Measurements from ENCODE around the gene CADPS2. TPM values are rescaled to one million over a fixed set of nuclear protein-coding genes. Genes with fewer than 3 reads are reported as not detected.

CADPS2 gene
- total RNA-seq, 5 donors from 2014 or later (not counting 1 experiment from before 2014, with no cell fraction given) = 0.15 to 0.28 (median 0.16) TPM; not detected in 2

DNA sequence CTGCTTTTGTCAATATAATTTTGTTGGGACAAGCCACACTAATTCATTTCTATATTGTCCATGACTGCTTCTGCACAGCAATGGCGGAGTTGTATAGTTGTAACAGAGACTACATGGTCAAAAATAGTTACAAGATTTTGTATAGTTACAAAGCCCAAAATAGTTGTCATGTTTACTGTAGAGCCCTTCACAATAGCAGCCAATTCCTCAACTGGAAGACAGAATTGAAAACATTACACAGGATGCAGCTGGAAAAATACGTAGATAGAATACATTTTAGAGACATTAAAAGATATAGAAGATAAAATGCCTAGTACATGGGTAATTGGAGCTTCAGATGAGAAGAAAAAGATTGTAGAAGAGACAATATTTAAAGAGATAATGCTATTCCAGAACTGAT is 425.3 kb downstream of the CADPS2 start:
- H3K27ac ChIP-seq (ENCODE audit: low read length) = no peak overlapping the region
- H3K4me3 ChIP-seq (ENCODE audit: control insufficient read depth in 1 of 2, extremely low read depth in 1 of 2, low read length in 1 of 2) = no peak overlapping the region
- H3K4me1 Mint-ChIP-seq = no peaks in the 10 kb centered on the region
- no peaks in the 10 kb centered on the region for H3K36me3 Mint-ChIP-seq
- H3K4me3 Mint-ChIP-seq = no peak overlapping the region
- H3K9me3 Mint-ChIP-seq = peaks cover 0 to 7% (median 4%) of the 10 kb centered on the region in 3 donors
- H3K27me3 ChIP-seq (replicated peaks in 1 of 2; ENCODE audit: control insufficient read depth in 2 of 2, extremely low read depth in 1 of 2, insufficient read depth in 2 of 2, low read length in 1 of 2) = no peaks in the 10 kb centered on the region
- H3K4me1 ChIP-seq (ENCODE audit: control insufficient read depth in 1 of 2, extremely low read depth in 1 of 2, insufficient read depth in 2 of 2, low read length in 2 of 2) = no peaks in the 10 kb centered on the region
- ATAC-seq (replicated peaks in 1 of 4) = no peak
- no peaks in the 10 kb centered on the region for H3K9me3 ChIP-seq
- ChIA-PET CTCF (no interaction called here), POLR2A (no interaction called here)
- DNase-seq = no peak
- no peaks in the 10 kb centered on the region for H3K27me3 Mint-ChIP-seq
- H3K27ac Mint-ChIP-seq = no peak overlapping the region
- WGBS (ENCODE audit: insufficient coverage) = no CpG with 5 or more reads among the region's 2 CpGs
- no peaks in the 10 kb centered on the region for H3K36me3 ChIP-seq (ENCODE audit: control insufficient read depth in 2 of 2, extremely low read depth in 1 of 2, insufficient read depth in 1 of 2, low read length in 1 of 2)

DNA sequence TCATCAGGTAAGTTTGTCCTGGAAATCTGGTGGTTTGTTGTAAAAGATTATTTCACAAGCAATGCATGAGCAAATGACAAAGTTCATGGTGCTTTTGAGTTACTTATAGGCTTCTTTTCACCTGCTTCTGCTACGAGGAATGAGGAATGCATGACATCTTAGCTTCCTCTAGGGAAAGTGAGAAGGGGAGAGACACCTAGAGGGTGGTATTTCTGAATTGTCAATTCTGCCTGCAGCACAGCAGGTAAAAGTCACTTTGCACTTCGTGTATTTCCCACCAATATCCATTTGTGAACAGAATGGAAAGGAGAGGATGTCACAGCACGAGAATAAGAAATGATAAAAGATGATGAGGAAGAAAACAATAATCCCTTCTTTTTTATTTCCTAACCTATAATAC is 428.3 kb downstream of the CADPS2 start:
- ATAC-seq (replicated peaks in 1 of 4) (no peak), DNase-seq (no peak)
- Histone ChIP-seq H3K36me3 (ENCODE audit: control insufficient read depth in 2 of 2, extremely low read depth in 1 of 2, insufficient read depth in 1 of 2, low read length in 1 of 2) (no peaks in the 10 kb centered on the region), H3K4me1 (ENCODE audit: control insufficient read depth in 1 of 2, extremely low read depth in 1 of 2, insufficient read depth in 2 of 2, low read length in 2 of 2) (no peaks in the 10 kb centered on the region), H3K4me3 (ENCODE audit: control insufficient read depth in 1 of 2, extremely low read depth in 1 of 2, low read length in 1 of 2) (no peak overlapping the region), H3K27me3 (replicated peaks in 1 of 2; ENCODE audit: control insufficient read depth in 2 of 2, extremely low read depth in 1 of 2, insufficient read depth in 2 of 2, low read length in 1 of 2) (no peaks in the 10 kb centered on the region), H3K9me3 (no peaks in the 10 kb centered on the region), H3K27ac (ENCODE audit: low read length) (no peak overlapping the region)
- Mint-ChIP-seq H3K27ac (no peak overlapping the region), H3K4me3 (no peak overlapping the region), H3K36me3 (no peaks in the 10 kb centered on the region), H3K27me3 (no peaks in the 10 kb centered on the region), H3K4me1 (no peaks in the 10 kb centered on the region), H3K9me3 (peaks cover 0 to 7% (median 4%) of the 10 kb centered on the region in 3 donors)
- WGBS (ENCODE audit: insufficient coverage) = 14% methylated on average over 1 of the region's 3 CpGs
- ChIA-PET CTCF (no interaction called here), POLR2A (no interaction called here)

DNA sequence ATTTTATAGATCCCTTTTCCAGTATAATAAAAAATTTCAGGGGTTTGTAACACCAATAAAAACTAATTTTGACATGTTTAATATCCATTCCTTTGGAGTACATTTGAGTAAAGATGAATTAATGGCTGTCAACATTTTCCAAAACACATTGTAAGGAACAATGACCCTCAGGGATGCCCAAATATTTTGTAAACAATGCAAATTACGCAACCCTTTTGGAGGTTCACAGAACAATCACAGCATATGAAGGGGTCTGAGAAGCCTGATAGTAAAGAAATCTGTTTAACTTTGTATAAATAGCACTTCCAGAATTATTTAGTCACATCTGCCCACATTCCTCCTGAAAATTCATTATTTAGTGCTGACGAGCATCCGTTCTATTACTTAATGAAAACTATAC is 428.9 kb downstream of the CADPS2 start:
- no peak overlapping the region for H3K27ac Mint-ChIP-seq
- Histone ChIP-seq H3K27ac (ENCODE audit: low read length) (no peak overlapping the region), H3K27me3 (replicated peaks in 1 of 2; ENCODE audit: control insufficient read depth in 2 of 2, extremely low read depth in 1 of 2, insufficient read depth in 2 of 2, low read length in 1 of 2) (no peaks in the 10 kb centered on the region), H3K4me1 (ENCODE audit: control insufficient read depth in 1 of 2, extremely low read depth in 1 of 2, insufficient read depth in 2 of 2, low read length in 2 of 2) (no peaks in the 10 kb centered on the region), H3K4me3 (ENCODE audit: control insufficient read depth in 1 of 2, extremely low read depth in 1 of 2, low read length in 1 of 2) (no peak overlapping the region), H3K9me3 (no peaks in the 10 kb centered on the region), H3K36me3 (ENCODE audit: control insufficient read depth in 2 of 2, extremely low read depth in 1 of 2, insufficient read depth in 1 of 2, low read length in 1 of 2) (no peaks in the 10 kb centered on the region)
- H3K4me1 Mint-ChIP-seq = no peaks in the 10 kb centered on the region
- WGBS (ENCODE audit: insufficient coverage) = no CpG with 5 or more reads among the region's 3 CpGs
- no peak for DNase-seq
- H3K4me3 Mint-ChIP-seq = no peak overlapping the region
- peaks cover 0 to 4% (median 4%) of the 10 kb centered on the region in 3 donors for H3K9me3 Mint-ChIP-seq
- no peak for ATAC-seq (replicated peaks in 1 of 4)
- H3K27me3 Mint-ChIP-seq = no peaks in the 10 kb centered on the region
- CTCF ChIA-PET = no interaction called here
- no peaks in the 10 kb centered on the region for H3K36me3 Mint-ChIP-seq
- POLR2A ChIA-PET = no interaction called here

DNA sequence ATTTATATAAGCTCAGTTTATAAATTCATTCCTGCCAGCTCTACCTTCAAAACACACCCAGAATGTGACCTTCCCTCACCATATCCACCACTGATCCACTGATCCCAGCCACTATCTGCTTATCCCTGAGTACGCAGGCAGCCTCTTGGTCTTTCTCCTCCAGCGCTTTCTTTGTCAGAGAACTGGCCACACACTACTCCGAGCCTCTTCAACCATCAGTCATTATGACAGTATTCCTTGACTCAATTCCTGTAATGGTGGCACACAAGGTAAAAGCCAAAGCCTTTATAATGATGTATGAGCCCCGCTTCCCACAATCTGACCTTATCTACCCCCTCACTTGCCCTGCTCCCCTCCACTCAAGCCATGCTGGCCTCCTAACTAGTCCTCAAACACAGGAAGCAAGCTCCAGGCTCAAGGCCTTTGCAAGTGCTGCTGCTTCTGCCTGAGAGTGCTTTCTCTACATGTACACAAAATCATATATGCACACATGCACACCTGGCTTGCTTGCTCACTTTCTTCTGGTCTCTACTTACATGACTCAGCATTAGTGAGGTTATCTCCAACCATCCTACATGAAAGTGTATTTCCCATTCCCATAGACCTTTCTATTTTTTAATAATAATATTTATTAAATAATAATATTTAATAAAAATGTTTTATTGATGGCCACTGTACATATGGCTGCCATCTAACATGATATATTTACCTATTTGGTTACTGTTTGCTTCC is 431.3 kb downstream of the CADPS2 start:
- ATAC-seq (replicated peaks in 1 of 4) (no peak), DNase-seq (no peak)
- H3K36me3 Mint-ChIP-seq = no peaks in the 10 kb centered on the region
- Histone ChIP-seq H3K27me3 (replicated peaks in 1 of 2; ENCODE audit: control insufficient read depth in 2 of 2, extremely low read depth in 1 of 2, insufficient read depth in 2 of 2, low read length in 1 of 2) (no peaks in the 10 kb centered on the region), H3K27ac (ENCODE audit: low read length) (no peak overlapping the region), H3K9me3 (no peaks in the 10 kb centered on the region), H3K4me3 (ENCODE audit: control insufficient read depth in 1 of 2, extremely low read depth in 1 of 2, low read length in 1 of 2) (no peak overlapping the region), H3K4me1 (ENCODE audit: control insufficient read depth in 1 of 2, extremely low read depth in 1 of 2, insufficient read depth in 2 of 2, low read length in 2 of 2) (no peaks in the 10 kb centered on the region), H3K36me3 (ENCODE audit: control insufficient read depth in 2 of 2, extremely low read depth in 1 of 2, insufficient read depth in 1 of 2, low read length in 1 of 2) (no peaks in the 10 kb centered on the region)
- WGBS (ENCODE audit: insufficient coverage) = 70% methylated on average over 4 of the region's 4 CpGs
- no peaks in the 10 kb centered on the region for H3K4me1 Mint-ChIP-seq
- ChIA-PET POLR2A (no interaction called here), CTCF (no interaction called here)
- H3K27ac Mint-ChIP-seq = no peak overlapping the region
- peaks cover 0 to 4% (median 0%) of the 10 kb centered on the region in 3 donors for H3K9me3 Mint-ChIP-seq
- H3K4me3 Mint-ChIP-seq = no peak overlapping the region
- H3K27me3 Mint-ChIP-seq = no peaks in the 10 kb centered on the region

DNA sequence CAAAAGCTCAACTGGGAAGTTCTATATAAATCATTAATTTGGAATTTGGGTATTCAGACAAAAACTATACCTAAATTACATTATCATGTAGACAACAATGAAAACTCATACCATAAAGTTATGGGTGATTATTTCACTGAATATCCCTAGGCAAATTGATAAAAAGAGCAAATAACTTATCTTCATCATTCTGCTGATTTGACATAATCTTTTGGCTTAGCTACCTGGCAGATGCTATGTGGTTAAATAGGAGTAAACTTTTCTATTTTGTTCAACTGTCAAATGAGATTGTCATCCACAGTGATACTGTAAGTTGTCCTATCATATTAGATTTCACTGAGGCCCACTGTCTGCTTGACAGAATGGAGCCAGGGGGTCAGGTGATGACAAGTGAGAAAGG is 432.8 kb downstream of the CADPS2 start:
- Mint-ChIP-seq H3K27ac (no peak overlapping the region), H3K4me3 (no peak overlapping the region), H3K4me1 (no peaks in the 10 kb centered on the region), H3K9me3 (peaks cover 0 to 5% (median 0%) of the 10 kb centered on the region in 3 donors), H3K27me3 (no peaks in the 10 kb centered on the region), H3K36me3 (no peaks in the 10 kb centered on the region)
- no peak overlapping the region for H3K4me3 ChIP-seq (ENCODE audit: control insufficient read depth in 1 of 2, extremely low read depth in 1 of 2, low read length in 1 of 2)
- CTCF ChIA-PET = no interaction called here
- H3K27ac ChIP-seq (ENCODE audit: low read length) = no peak overlapping the region
- no peaks in the 10 kb centered on the region for H3K36me3 ChIP-seq (ENCODE audit: control insufficient read depth in 2 of 2, extremely low read depth in 1 of 2, insufficient read depth in 1 of 2, low read length in 1 of 2)
- POLR2A ChIA-PET = no interaction called here
- no peak for ATAC-seq (replicated peaks in 1 of 4)
- DNase-seq = no peak
- H3K9me3 ChIP-seq = no peaks in the 10 kb centered on the region
- no peaks in the 10 kb centered on the region for H3K27me3 ChIP-seq (replicated peaks in 1 of 2; ENCODE audit: control insufficient read depth in 2 of 2, extremely low read depth in 1 of 2, insufficient read depth in 2 of 2, low read length in 1 of 2)
- H3K4me1 ChIP-seq (ENCODE audit: control insufficient read depth in 1 of 2, extremely low read depth in 1 of 2, insufficient read depth in 2 of 2, low read length in 2 of 2) = no peaks in the 10 kb centered on the region

DNA sequence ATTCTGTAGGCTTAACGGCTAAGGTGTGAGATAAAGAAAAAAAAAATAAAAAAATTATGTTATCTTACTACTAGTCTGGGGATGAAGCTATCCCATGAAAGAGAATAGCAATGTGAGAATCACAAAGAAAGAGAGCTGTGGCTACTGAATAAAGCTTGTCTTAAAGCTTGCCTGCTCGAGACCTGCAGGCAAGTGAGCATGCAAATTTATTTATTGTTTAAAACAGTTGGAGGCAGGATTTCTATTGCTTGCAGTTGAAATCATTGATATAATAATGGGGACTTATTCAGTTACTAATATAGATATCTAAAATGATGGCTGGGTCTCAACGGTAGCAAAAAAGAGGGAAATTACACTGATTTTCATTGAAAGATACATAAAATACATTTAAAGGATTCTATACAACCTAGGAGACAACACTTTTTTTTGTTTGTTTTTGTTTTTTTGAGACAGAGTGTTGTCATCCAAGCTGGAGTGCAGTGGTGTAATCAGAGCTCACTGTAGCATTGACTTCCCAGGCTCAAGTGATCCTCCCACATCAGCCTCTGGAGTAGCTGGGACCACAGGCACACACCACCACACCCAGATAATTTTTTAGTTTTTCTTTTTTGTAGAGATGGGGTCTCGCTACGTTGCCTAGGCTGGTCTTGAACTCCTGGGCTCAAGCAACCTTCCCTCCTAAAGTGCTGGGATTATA is 437.2 kb downstream of the CADPS2 start:
- H3K27ac ChIP-seq (ENCODE audit: low read length) = no peak overlapping the region
- POLR2A ChIA-PET = no interaction called here
- no CpG with 5 or more reads among the region's 5 CpGs for WGBS (ENCODE audit: insufficient coverage)

More for the DNA sequence above, 437.2 kb downstream of the CADPS2 start:
- CTCF ChIA-PET = no interaction called here
- Mint-ChIP-seq H3K27ac (no peak overlapping the region), H3K4me3 (no peak overlapping the region), H3K27me3 (no peaks in the 10 kb centered on the region), H3K36me3 (no peaks in the 10 kb centered on the region), H3K4me1 (no peaks in the 10 kb centered on the region), H3K9me3 (peaks cover 0 to 13% (median 5%) of the 10 kb centered on the region in 3 donors)
- DNase-seq = no peak
- no peak overlapping the region for H3K4me3 ChIP-seq (ENCODE audit: control insufficient read depth in 1 of 2, extremely low read depth in 1 of 2, low read length in 1 of 2)
- H3K36me3 ChIP-seq (ENCODE audit: control insufficient read depth in 2 of 2, extremely low read depth in 1 of 2, insufficient read depth in 1 of 2, low read length in 1 of 2) = no peaks in the 10 kb centered on the region
- H3K27me3 ChIP-seq (replicated peaks in 1 of 2; ENCODE audit: control insufficient read depth in 2 of 2, extremely low read depth in 1 of 2, insufficient read depth in 2 of 2, low read length in 1 of 2) = no peaks in the 10 kb centered on the region
- H3K4me1 ChIP-seq (ENCODE audit: control insufficient read depth in 1 of 2, extremely low read depth in 1 of 2, insufficient read depth in 2 of 2, low read length in 2 of 2) = no peaks in the 10 kb centered on the region
- ATAC-seq (replicated peaks in 1 of 4) = no peak
- no peaks in the 10 kb centered on the region for H3K9me3 ChIP-seq

Data from T-cell (primary cell).